WTC11 (cell line): ENCODE measurements around the gene PTPN4. TPM values are rescaled to one million over a fixed set of nuclear protein-coding genes. Genes with fewer than 3 reads are reported as not detected.

ENCODE experiments used
- ATAC-seq: fragments of 200-7000 bp; cut with Tn5 transposase; 2 replicates; pipeline ENCODE4 v1.10.0; 2021; ENCODE audit warnings: mild to moderate bottlenecking, moderate library complexity
- CTCF ChIA-PET: fragments of 300-600 bp; sonication (Branson Sonifier 250); formaldehyde crosslinking; loops from one replicate; lab custom pipeline; 2021; ENCODE audit warnings: antibody characterized with exemption; lab: Charles Lee
- POLR2A ChIA-PET: fragments of 350-600 bp; sonication (Branson Sonifier 250); formaldehyde crosslinking; loops from one replicate; lab custom pipeline; 2021; ENCODE audit warnings: antibody characterized with exemption; lab: Charles Lee
- DNase-seq: peaks from one replicate; pipeline ENCODE4 v3.0.0; 2021; ENCODE audit warnings: low spot score
- H3K27ac Mint-ChIP-seq: 2 replicates; pipeline ENCODE4 v1.8.0; 2021; ENCODE audit warnings: mixed read lengths
- H3K27me3 Mint-ChIP-seq: 2 replicates; pipeline ENCODE4 v1.8.0; 2021; ENCODE audit warnings: low read depth, mild to moderate bottlenecking, moderate library complexity, mixed read lengths
- H3K36me3 Mint-ChIP-seq: 2 replicates; pipeline ENCODE4 v1.8.0; 2021; ENCODE audit warnings: mixed read lengths
- H3K4me1 Mint-ChIP-seq: 2 replicates; pipeline ENCODE4 v1.8.0; 2022; ENCODE audit warnings: mixed read lengths
- H3K4me3 Mint-ChIP-seq: 2 replicates; pipeline ENCODE4 v1.8.0; 2021; ENCODE audit warnings: mild to moderate bottlenecking, moderate library complexity, mixed read lengths
- H3K9me3 Mint-ChIP-seq: 2 replicates; pipeline ENCODE4 v1.8.0; 2021; ENCODE audit warnings: mixed read lengths
- AFF4 ChIP-seq: sonication (generic); formaldehyde crosslinking; IDR thresholded peaks from 2 replicates; pipeline ENCODE4 v1.8.1; 2023; ENCODE audit warnings: mild to moderate bottlenecking, missing genetic modification reagents, borderline replicate concordance
- ATF2 ChIP-seq: sonication (generic); formaldehyde crosslinking; IDR thresholded peaks from 2 replicates; pipeline ENCODE4 v1.8.1; 2022; ENCODE audit warnings: low read depth, missing genetic modification reagents, borderline replicate concordance
- E2F5 ChIP-seq: sonication (generic); formaldehyde crosslinking; IDR thresholded peaks from 2 replicates; pipeline ENCODE4 v1.8.1; 2022; ENCODE audit warnings: mild to moderate bottlenecking, moderate library complexity, missing genetic modification reagents
- ERG ChIP-seq: fragments of 250-450 bp; sonication (Bioruptor Pico); IDR thresholded peaks from 2 replicates; pipeline ENCODE4 v1.8.0; 2021; ENCODE audit warnings: mild to moderate bottlenecking
- FOXP1 ChIP-seq: sonication (generic); formaldehyde crosslinking; IDR thresholded peaks from 2 replicates; pipeline ENCODE4 v1.8.0; 2022; ENCODE audit warnings: missing genetic modification reagents, mild to moderate bottlenecking, moderate library complexity, borderline replicate concordance
- GABPB1 ChIP-seq: sonication (generic); formaldehyde crosslinking; IDR thresholded peaks from 2 replicates; pipeline ENCODE4 v1.8.1; 2023; ENCODE audit warnings: mild to moderate bottlenecking, missing genetic modification reagents
- JUN ChIP-seq: sonication (generic); formaldehyde crosslinking; IDR thresholded peaks from 2 replicates; pipeline ENCODE4 v1.8.0; 2023; ENCODE audit warnings: mild to moderate bottlenecking, missing genetic modification reagents
- MLX ChIP-seq: sonication (generic); formaldehyde crosslinking; IDR thresholded peaks from 2 replicates; pipeline ENCODE4 v1.8.1; 2023; ENCODE audit warnings: mild to moderate bottlenecking, missing genetic modification reagents, moderate library complexity
- PRDM15 ChIP-seq: sonication (generic); formaldehyde crosslinking; IDR thresholded peaks from 2 replicates; pipeline ENCODE4 v1.8.0; 2022; ENCODE audit warnings: missing genetic modification reagents
- RORB ChIP-seq: fragments of 250-450 bp; sonication (Bioruptor Pico); IDR thresholded peaks from 2 replicates; pipeline ENCODE4 v1.9.0; 2021; ENCODE audit warnings: mild to moderate bottlenecking
- ZNF121 ChIP-seq: sonication (generic); formaldehyde crosslinking; IDR thresholded peaks from 2 replicates; pipeline ENCODE4 v1.8.0; 2023; ENCODE audit warnings: missing genetic modification reagents
- ZSCAN18 ChIP-seq: fragments of 250-450 bp; sonication (Bioruptor Pico); IDR thresholded peaks from 2 replicates; pipeline ENCODE4 v2.1.2; 2022; ENCODE audit warnings: mild to moderate bottlenecking, moderate library complexity
- total RNA-seq: library from RNA; stranded (reverse); gene quantifications from 3 replicates; pipeline ENCODE4 v1.2.3, GENCODE V29; 2021

Gene PTPN4
- total RNA-seq, 1 experiment from 2014 or later = 85.8 TPM

- H3K9me3 Mint-ChIP-seq = peaks cover 3% of the 10 kb centered on the region
- no peak overlapping the region for H3K4me3 Mint-ChIP-seq
- POLR2A ChIA-PET = no interaction called here
- CTCF ChIA-PET = interaction anchor here (1.2 to 1.4 kb wide), 2 partner anchors 48 to 72 kb away, joined by 3 read pairs; no protein-coding TSS in a partner anchor
- H3K4me1 Mint-ChIP-seq = peaks cover 15% of the 10 kb centered on the region
- TF ChIP-seq AFF4 (CRISPR knock-in tag) (no peak), ZSCAN18 (CRISPR knock-in tag) (no peak), ERG (CRISPR knock-in tag) (no peak), GABPB1 (CRISPR knock-in tag) (no peak), MLX (CRISPR knock-in tag) (no peak), JUN (CRISPR knock-in tag) (no peak), RORB (no peak), ATF2 (CRISPR knock-in tag) (no peak), E2F5 (no peak), FOXP1 (no peak), PRDM15 (CRISPR knock-in tag) (no peak), ZNF121 (no peak)
- DNase-seq (no peak), ATAC-seq (no peak)
- H3K27me3 Mint-ChIP-seq = no peaks in the 10 kb centered on the region; the same call in 1 of the 2 replicates
- H3K27ac Mint-ChIP-seq = no peak overlapping the region
- no peaks in the 10 kb centered on the region for H3K36me3 Mint-ChIP-seq
Measured at GRCh38 chr2:119751706-119752105, 8.0 kb upstream of the PTPN4 start.
